K562 (cell line): ENCODE results near the gene TPGS2. TPM values are rescaled to one million over a fixed set of nuclear protein-coding genes. Genes with fewer than 3 reads are reported as not detected.

Experiments used
- ATAC-seq: fragments of 200-7000 bp; cut with Tn5 transposase; 3 replicates; pipeline ENCODE4 v1.9.1; 2020; ENCODE audit warnings: moderate library complexity
- BruUV-seq: library from RNA; stranded (reverse); fragments of 400-500 nt; replicated peaks from 2 replicates; lab custom pipeline; 2021; lab: Mats Ljungman, UMichigan
- CTCF ChIA-PET: fragments of 300-600 bp; formaldehyde crosslinking; extraction: SDS; loops from one replicate; lab custom pipeline; 2021; ENCODE audit warnings: low intra/inter-chr PET ratio; lab: Yijun Ruan, JAX
- POLR2A ChIA-PET: fragments of 300-600, 350-650 bp; sonication (Branson Sonifier 250); formaldehyde crosslinking; extraction: SDS; loops from one replicate; lab custom pipeline; 2021; ENCODE audit warnings: antibody characterized with exemption, inconsistent platforms; lab: Yijun Ruan, JAX
- DNase-seq, 4 experiments: peaks; one replicate each; pipeline versions ENCODE4 v3.0.0 to v3.0.0-alpha.2; 2011 to 2018; ENCODE audit warnings: low spot score in 3 of 4, mixed read lengths in 3 of 4; ENCODE audit errors: extremely low read depth in 1 of 4
- FAIRE-seq: peaks from 2 replicates; lab custom pipeline; 2011; peaks lifted over from hg19 to GRCh38; lab: Jason Lieb, UNC
- H2AFZ ChIP-seq: 2 replicates; pipeline ENCODE4 v1.6.0; 2011; ENCODE audit warnings: low read depth, low read length, control low read depth, inconsistent platforms
- H3K27ac ChIP-seq: fragments of 200-600 bp; 3 replicates; pipeline ENCODE4 v1.8.0; 2011; ENCODE audit warnings: low read depth, mild to moderate bottlenecking, control low read depth, inconsistent platforms, low read length, moderate library complexity, mixed read lengths; ENCODE audit errors: extremely low read depth
- H3K27me3 ChIP-seq, 2 experiments: fragments of 300-600 bp in 1 of 2; 2 replicates in 1 of 2; 3 replicates in 1 of 2; pipeline versions ENCODE4 v1.6.0 to v1.8.0; 2011; ENCODE audit warnings: inconsistent platforms in 2 of 2, low read length in 2 of 2, mild to moderate bottlenecking in 1 of 2, mixed read lengths in 1 of 2, moderate library complexity in 1 of 2; ENCODE audit not compliant: control insufficient read depth in 2 of 2, insufficient read depth in 2 of 2
- H3K36me3 ChIP-seq: fragments of 300-600 bp; 3 replicates; pipeline ENCODE4 v1.8.0; 2011; ENCODE audit warnings: mild to moderate bottlenecking, low read length, inconsistent platforms; ENCODE audit not compliant: control insufficient read depth, insufficient read depth
- H3K4me1 ChIP-seq, 2 experiments: fragments of 200-600 bp in 1 of 2; replicated peaks in 1 of 2; 2 replicates in 1 of 2; 3 replicates in 1 of 2; pipeline versions ENCODE4 v1.5.1 to v1.8.0; 2011; ENCODE audit warnings: inconsistent platforms in 2 of 2, low read length in 2 of 2, mild to moderate bottlenecking in 1 of 2, mixed read lengths in 1 of 2, moderate library complexity in 1 of 2; ENCODE audit not compliant: control insufficient read depth in 2 of 2, insufficient read depth in 2 of 2
- H3K4me2 ChIP-seq: 2 replicates; pipeline ENCODE4 v1.6.1; 2011; ENCODE audit warnings: low read length, control low read depth, inconsistent platforms, mixed read lengths; ENCODE audit not compliant: insufficient read depth
- H3K4me3 ChIP-seq: fragments of 200-600 bp; sonication (generic), shearing (Covaris generic); 2 replicates; pipeline ENCODE4 v1.5.1; 2016; ENCODE audit warnings: control low read depth, inconsistent platforms
- H3K79me2 ChIP-seq: fragments of 200-600 bp; 3 replicates; pipeline ENCODE4 v1.8.0; 2011; ENCODE audit warnings: low read length, inconsistent platforms; ENCODE audit not compliant: control insufficient read depth, insufficient read depth
- H3K9ac ChIP-seq, 2 experiments: 2 replicates each; pipeline versions ENCODE4 v1.6.0 to v1.6.1; 2011; ENCODE audit warnings: low read depth in 2 of 2, low read length in 2 of 2, control low read depth in 1 of 2, inconsistent platforms in 1 of 2, mild to moderate bottlenecking in 1 of 2, mixed read lengths in 1 of 2; ENCODE audit not compliant: insufficient read depth in 1 of 2
- H3K9me1 ChIP-seq: one replicate; pipeline ENCODE4 v1.6.0; 2011; ENCODE audit warnings: inconsistent platforms, mild to moderate bottlenecking, low read length, moderate library complexity; ENCODE audit not compliant: control insufficient read depth, insufficient read depth
- H3K9me3 ChIP-seq: replicated peaks from 2 replicates; pipeline ENCODE4 v1.5.1; 2011; ENCODE audit warnings: low read depth, low read length, inconsistent platforms; ENCODE audit not compliant: control insufficient read depth, insufficient read depth
- H4K20me1 ChIP-seq: replicated peaks from 2 replicates; pipeline ENCODE4 v1.6.1; 2011; ENCODE audit warnings: low read length, inconsistent platforms, mixed read lengths; ENCODE audit not compliant: control insufficient read depth, insufficient read depth
- CHD1 ChIP-seq: fragments of 200-600 bp; sonication (generic); IDR thresholded peaks from one replicate; pipeline ENCODE4 v1.6.1; 2012; ENCODE audit warnings: mild to moderate bottlenecking, moderate library complexity, low read length, inconsistent platforms
- EP300 ChIP-seq: IDR thresholded peaks from 2 replicates; pipeline ENCODE4 v1.6.1; 2012; ENCODE audit warnings: low read length, improper control_type of control experiment
- NFE2 ChIP-seq: IDR thresholded peaks from 2 replicates; pipeline ENCODE4 v1.6.1; 2014; ENCODE audit warnings: antibody characterized with exemption, low read depth
- NFIX ChIP-seq: fragments of 250-450 bp; sonication (Bioruptor Pico); IDR thresholded peaks from 2 replicates; pipeline ENCODE4 v1.4.0; 2020; ENCODE audit warnings: low read depth, mild to moderate bottlenecking, moderate library complexity
- NRF1 ChIP-seq, 2 experiments: fragments of 450-650 bp; IDR thresholded peaks in 1 of 2; conservative IDR thresholded peaks in 1 of 2; 2 replicates each; pipeline ENCODE4 v1.6.1; 2014; ENCODE audit warnings: mild to moderate bottlenecking in 2 of 2
- POLR2AphosphoS5 ChIP-seq: IDR thresholded peaks from 2 replicates; pipeline ENCODE4 v1.6.1; 2011; ENCODE audit warnings: mild to moderate bottlenecking, low read depth, low read length, moderate library complexity; ENCODE audit not compliant: control insufficient read depth, insufficient read depth
- RFX7 ChIP-seq: fragments of 250-450 bp; sonication (Bioruptor Pico); IDR thresholded peaks from 2 replicates; pipeline ENCODE4 v1.5.1; 2021; ENCODE audit warnings: mild to moderate bottlenecking
- USF2 ChIP-seq: sonication (generic); formaldehyde crosslinking; IDR thresholded peaks from 2 replicates; pipeline ENCODE4 v1.5.0; 2020; ENCODE audit warnings: missing genetic modification reagents
- VEZF1 ChIP-seq: fragments of 200-800 bp; sonication (Bioruptor generic); IDR thresholded peaks from 2 replicates; pipeline ENCODE4 v1.6.1; 2017; ENCODE audit warnings: missing genetic modification characterization, missing compliant biosample characterization
- ZFP1 ChIP-seq: fragments of 450-650 bp; formaldehyde crosslinking; IDR thresholded peaks from 2 replicates; pipeline ENCODE4 v1.4.0; 2020; ENCODE audit warnings: mild to moderate bottlenecking, mixed read lengths
- ZNF384 ChIP-seq: IDR thresholded peaks from 2 replicates; pipeline ENCODE4 v1.6.1; 2012; ENCODE audit warnings: low read depth, low read length, improper control_type of control experiment
- WGBS: fragments of 100-300 bp; shearing (Covaris generic); methylation state at CpG from one replicate; pipeline ENCODE4 v1.1.6; 2016; ENCODE audit warnings: low coverage, mixed read lengths; ENCODE audit not compliant: insufficient coverage; ENCODE audit errors: missing lambda C conversion rate; 5-methylcytosine and 5-hydroxymethylcytosine counted together
- in situ Hi-C: fragments of 300-500 bp; cut with MboI; formaldehyde crosslinking; loops from 4 replicates; pipeline ENCODE4 v1.15.0; 2018; ENCODE audit warnings: inconsistent platforms, mixed read lengths
- intact Hi-C: fragments of 100-400 bp; cut with micrococcal nuclease; formaldehyde crosslinking; loops from 2 replicates; pipeline ENCODE4 v1.14.2; 2022
- polyA plus RNA-seq, 8 experiments: library from polyadenylated mRNA; depleted of rRNA in 4 of 8; stranded (reverse) in 5 of 8; unstranded in 3 of 8; fragments of >200 nt; fragmentation: Nextera tagmentation in 2 of 8; fragmentation: Illumina TruSeq in 1 of 8; extraction: Ambion mirVana in 2 of 8; extraction: Trizol in 1 of 8; gene quantifications; 2 replicates each; pipeline versions ENCODE4 v1.2.1 to v1.2.3, GENCODE V29; 2011 to 2014; ENCODE audit warnings: inconsistent platforms in 1 of 8, missing spikeins in 1 of 8
- total RNA-seq, 7 experiments: library from RNA; depleted of rRNA in 6 of 7; stranded (reverse); fragments of >200 nt in 6 of 7; fragmentation: Illumina TruSeq in 2 of 7; extraction: Trizol in 2 of 7; gene quantifications; 2 replicates each; pipeline versions ENCODE4 v1.2.1 to v1.2.3, GENCODE V29; 2011 to 2021; ENCODE audit warnings: low replicate concordance in 1 of 7
- TF ChIP-seq, protein P1 (sequence below): fragments of 450-650 bp; formaldehyde crosslinking; conservative IDR thresholded peaks from 2 replicates; pipeline ENCODE4 v1.4.0; 2022; ENCODE audit warnings: mild to moderate bottlenecking, missing genetic modification characterization

TPGS2 gene
- total and polyA plus RNA-seq, 9 of the 15 experiments (the other 6 are each of a cell fraction or from before 2014, with no cell fraction given) = 94.2 to 449 (median 134) TPM

GRCh38 chr18:36771245-36771644 is 57.6 kb downstream of the TPGS2 start:
- H3K27me3 ChIP-seq = peaks cover 28 to 33% of the 10 kb centered on the region in 2 experiments; a peak in 4 of 5 replicates
- no peak overlapping the region for H3K9ac ChIP-seq
- POLR2A ChIA-PET = no interaction called here
- no peak overlapping the region for H2AFZ ChIP-seq
- WGBS = 0% methylated on average over 4 of the region's 4 CpGs
- no peak for ATAC-seq
- no peak overlapping the region for H3K4me2 ChIP-seq
- no peaks in the 10 kb centered on the region for H4K20me1 ChIP-seq
- H3K9me3 ChIP-seq = no peaks in the 10 kb centered on the region
- CTCF ChIA-PET = no interaction called here
- no peaks in the 10 kb centered on the region for H3K79me2 ChIP-seq
- intact Hi-C loops (no loop called here), in situ Hi-C loops (no loop called here)
- H3K4me3 ChIP-seq = no peak overlapping the region
- TF ChIP-seq, protein P1, sequence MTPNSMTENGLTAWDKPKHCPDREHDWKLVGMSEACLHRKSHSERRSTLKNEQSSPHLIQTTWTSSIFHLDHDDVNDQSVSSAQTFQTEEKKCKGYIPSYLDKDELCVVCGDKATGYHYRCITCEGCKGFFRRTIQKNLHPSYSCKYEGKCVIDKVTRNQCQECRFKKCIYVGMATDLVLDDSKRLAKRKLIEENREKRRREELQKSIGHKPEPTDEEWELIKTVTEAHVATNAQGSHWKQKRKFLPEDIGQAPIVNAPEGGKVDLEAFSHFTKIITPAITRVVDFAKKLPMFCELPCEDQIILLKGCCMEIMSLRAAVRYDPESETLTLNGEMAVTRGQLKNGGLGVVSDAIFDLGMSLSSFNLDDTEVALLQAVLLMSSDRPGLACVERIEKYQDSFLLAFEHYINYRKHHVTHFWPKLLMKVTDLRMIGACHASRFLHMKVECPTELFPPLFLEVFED (CRISPR knock-in tag) = no peak
- no peak for TF ChIP-seq NFIX (CRISPR knock-in tag)
- no peak for TF ChIP-seq EP300
- no peak for TF ChIP-seq ZFP1
- no peak for TF ChIP-seq VEZF1
- no peak for TF ChIP-seq NFE2
- no peak for TF ChIP-seq ZNF384
- TF ChIP-seq USF2 (CRISPR knock-in tag) = no peak
- TF ChIP-seq NRF1 (conservative IDR thresholded peaks at IDR 0.05 in 1 of 2, IDR thresholded peaks at IDR 0.05 in 1 of 2) = no peak
- TF ChIP-seq CHD1 = no peak
- no peak for TF ChIP-seq RFX7 (CRISPR knock-in tag)
- TF ChIP-seq POLR2AphosphoS5 = no peak
- H3K27ac ChIP-seq = no peak overlapping the region
- no peak for DNase-seq
- H3K4me1 ChIP-seq = no peaks in the 10 kb centered on the region
- no peaks in the 10 kb centered on the region for H3K36me3 ChIP-seq
- FAIRE-seq = no peak
- H3K9me1 ChIP-seq = no peaks in the 10 kb centered on the region
- BruUV-seq = no TSS peak
